Stimulated activated effector memory CD8-positive, alpha-beta T cell treated with anti-CD3 and anti-CD28 coated beads, Interleukin-12 subunit alpha, Interleukin-12 subunit beta, amount 100 ng/mL, for 72 hours (primary cell): ENCODE measurements around the gene CDK18.

Experiments
- ATAC-seq: fragments of 150-1000 bp; cut with Tn5 transposase; 2 replicates; pipeline ENCODE4 v1.10.0; 2021
- DNase-seq, 2 donors: peaks; one replicate each; pipeline ENCODE4 v3.0.0; 2021 to 2022; ENCODE audit warnings: low spot score in 2 of 2
- H3K27ac Mint-ChIP-seq: one replicate; pipeline ENCODE4 v1.8.0; 2022; ENCODE audit warnings: mild to moderate bottlenecking, mixed read lengths
- H3K36me3 Mint-ChIP-seq: one replicate; pipeline ENCODE4 v1.8.0; 2022; ENCODE audit warnings: mild to moderate bottlenecking, mixed read lengths
- H3K4me1 Mint-ChIP-seq: one replicate; pipeline ENCODE4 v1.8.0; 2022; ENCODE audit warnings: mixed read lengths
- H3K4me3 Mint-ChIP-seq: one replicate; pipeline ENCODE4 v1.8.0; 2022; ENCODE audit warnings: mild to moderate bottlenecking, mixed read lengths
- H3K9me3 Mint-ChIP-seq: one replicate; pipeline ENCODE4 v1.8.0; 2022; ENCODE audit warnings: mixed read lengths

Gene CDK18

GRCh38 chr1:205508227-205508714 is 3.8 kb downstream of the CDK18 start:
- H3K27ac Mint-ChIP-seq = no peak overlapping the region
- no peaks in the 10 kb centered on the region for H3K9me3 Mint-ChIP-seq
- H3K4me1 Mint-ChIP-seq = peaks cover 29% of the 10 kb centered on the region
- ATAC-seq (no peak), DNase-seq (no peak)
- no peaks in the 10 kb centered on the region for H3K36me3 Mint-ChIP-seq
- H3K4me3 Mint-ChIP-seq = no peak overlapping the region

- no peaks in the 10 kb centered on the region for H3K36me3 Mint-ChIP-seq
Measured at GRCh38 chr1:205510308-205510950, 6.0 kb downstream of the CDK18 start.

GRCh38 chr1:205510951-205511330 is 6.5 kb downstream of the CDK18 start:
- H3K4me1 Mint-ChIP-seq = peaks cover 15% of the 10 kb centered on the region
- H3K27ac Mint-ChIP-seq = no peak overlapping the region
- ATAC-seq (no peak), DNase-seq (no peak)
- no peak overlapping the region for H3K4me3 Mint-ChIP-seq
- no peaks in the 10 kb centered on the region for H3K36me3 Mint-ChIP-seq
- no peaks in the 10 kb centered on the region for H3K9me3 Mint-ChIP-seq

More at GRCh38 chr1:205510308-205510950, 6.0 kb downstream of the CDK18 start:
- DNase-seq = no peak
- Mint-ChIP-seq H3K4me3 (no peak overlapping the region), H3K27ac (no peak overlapping the region), H3K9me3 (no peaks in the 10 kb centered on the region), H3K4me1 (peaks cover 15% of the 10 kb centered on the region)
- peak; percentile 38 for ATAC-seq

- H3K4me1 Mint-ChIP-seq = peaks cover 15% of the 10 kb centered on the region
- H3K36me3 Mint-ChIP-seq = no peaks in the 10 kb centered on the region
- H3K27ac Mint-ChIP-seq = no peak overlapping the region
- no peaks in the 10 kb centered on the region for H3K9me3 Mint-ChIP-seq
- ATAC-seq (no peak), DNase-seq (no peak)
- H3K4me3 Mint-ChIP-seq = no peak overlapping the region
Measured at GRCh38 chr1:205512059-205513045, 7.9 kb downstream of the CDK18 start.

- Mint-ChIP-seq H3K4me1 (peaks cover 15% of the 10 kb centered on the region), H3K4me3 (no peak overlapping the region), H3K9me3 (no peaks in the 10 kb centered on the region), H3K27ac (peak overlapping the region; percentile 10), H3K36me3 (no peaks in the 10 kb centered on the region)
- ATAC-seq = no peak
- DNase-seq = no peak
Measured at GRCh38 chr1:205513774-205514173, 9.3 kb downstream of the CDK18 start.

- ATAC-seq (no peak), DNase-seq (no peak)
- peaks cover 15% of the 10 kb centered on the region for H3K4me1 Mint-ChIP-seq
- H3K9me3 Mint-ChIP-seq = no peaks in the 10 kb centered on the region
- peak overlapping the region; percentile 10 for H3K27ac Mint-ChIP-seq
- no peak overlapping the region for H3K4me3 Mint-ChIP-seq
- no peaks in the 10 kb centered on the region for H3K36me3 Mint-ChIP-seq
Measured at GRCh38 chr1:205514211-205515142, 10.0 kb downstream of the CDK18 start.

GRCh38 chr1:205515781-205516253 is 11.3 kb downstream of the CDK18 start:
- Mint-ChIP-seq H3K36me3 (no peaks in the 10 kb centered on the region), H3K9me3 (no peaks in the 10 kb centered on the region), H3K4me3 (no peak overlapping the region), H3K4me1 (peaks cover 8% of the 10 kb centered on the region), H3K27ac (no peak overlapping the region)
- DNase-seq = no peak
- ATAC-seq = no peak

GRCh38 chr1:205516362-205516761 is 11.9 kb downstream of the CDK18 start:
- Mint-ChIP-seq H3K27ac (no peak overlapping the region), H3K4me3 (no peak overlapping the region), H3K36me3 (no peaks in the 10 kb centered on the region), H3K4me1 (peaks cover 8% of the 10 kb centered on the region), H3K9me3 (no peaks in the 10 kb centered on the region)
- DNase-seq (no peak), ATAC-seq (no peak)

- no peaks in the 10 kb centered on the region for H3K36me3 Mint-ChIP-seq
- peak overlapping the region; percentile 2 for H3K27ac Mint-ChIP-seq
- H3K4me1 Mint-ChIP-seq = peaks cover 3% of the 10 kb centered on the region
- no peak for DNase-seq
- H3K4me3 Mint-ChIP-seq = no peak overlapping the region
- no peaks in the 10 kb centered on the region for H3K9me3 Mint-ChIP-seq
- no peak for ATAC-seq
Measured at GRCh38 chr1:205517288-205517687, 12.8 kb downstream of the CDK18 start.

- no peak overlapping the region for H3K27ac Mint-ChIP-seq
- no peak for DNase-seq
- ATAC-seq = no peak
- no peak overlapping the region for H3K4me3 Mint-ChIP-seq
- H3K9me3 Mint-ChIP-seq = no peaks in the 10 kb centered on the region
- no peaks in the 10 kb centered on the region for H3K4me1 Mint-ChIP-seq
- H3K36me3 Mint-ChIP-seq = no peaks in the 10 kb centered on the region
Measured at GRCh38 chr1:205517763-205518162, 13.3 kb downstream of the CDK18 start.

GRCh38 chr1:205518661-205519540 is 14.4 kb downstream of the CDK18 start:
- H3K9me3 Mint-ChIP-seq = no peaks in the 10 kb centered on the region
- H3K4me1 Mint-ChIP-seq = no peaks in the 10 kb centered on the region
- no peak overlapping the region for H3K27ac Mint-ChIP-seq
- no peak overlapping the region for H3K4me3 Mint-ChIP-seq
- DNase-seq = no peak
- no peaks in the 10 kb centered on the region for H3K36me3 Mint-ChIP-seq
- no peak for ATAC-seq

GRCh38 chr1:205519541-205520131 is 15.2 kb downstream of the CDK18 start:
- Mint-ChIP-seq H3K4me1 (no peaks in the 10 kb centered on the region), H3K9me3 (no peaks in the 10 kb centered on the region), H3K4me3 (no peak overlapping the region), H3K36me3 (no peaks in the 10 kb centered on the region), H3K27ac (no peak overlapping the region)
- ATAC-seq = no peak
- DNase-seq = no peak

GRCh38 chr1:205520709-205521108 is 16.2 kb downstream of the CDK18 start:
- Mint-ChIP-seq H3K4me1 (no peaks in the 10 kb centered on the region), H3K36me3 (no peaks in the 10 kb centered on the region), H3K27ac (no peak overlapping the region), H3K4me3 (no peak overlapping the region), H3K9me3 (no peaks in the 10 kb centered on the region)
- no peak for DNase-seq
- ATAC-seq = no peak

GRCh38 chr1:205521686-205522085 is 17.2 kb downstream of the CDK18 start:
- Mint-ChIP-seq H3K27ac (no peak overlapping the region), H3K9me3 (no peaks in the 10 kb centered on the region), H3K36me3 (no peaks in the 10 kb centered on the region), H3K4me1 (no peaks in the 10 kb centered on the region), H3K4me3 (no peak overlapping the region)
- DNase-seq = no peak
- no peak for ATAC-seq
